ENCODE data around the gene KISS1R. TPM values are rescaled to one million over a fixed set of nuclear protein-coding genes. Genes with fewer than 3 reads are reported as not detected.
"Not testable (repeated sequence)": the region's sequence is repeated elsewhere in the genome, so short reads cannot be mapped to it uniquely, and the experiment has no call there.

The KISS1R gene
- polyA plus RNA-seq, 1 donor (not counting 4 experiments of a cell fraction or from before 2014, with no cell fraction given), result not detected

DNA sequence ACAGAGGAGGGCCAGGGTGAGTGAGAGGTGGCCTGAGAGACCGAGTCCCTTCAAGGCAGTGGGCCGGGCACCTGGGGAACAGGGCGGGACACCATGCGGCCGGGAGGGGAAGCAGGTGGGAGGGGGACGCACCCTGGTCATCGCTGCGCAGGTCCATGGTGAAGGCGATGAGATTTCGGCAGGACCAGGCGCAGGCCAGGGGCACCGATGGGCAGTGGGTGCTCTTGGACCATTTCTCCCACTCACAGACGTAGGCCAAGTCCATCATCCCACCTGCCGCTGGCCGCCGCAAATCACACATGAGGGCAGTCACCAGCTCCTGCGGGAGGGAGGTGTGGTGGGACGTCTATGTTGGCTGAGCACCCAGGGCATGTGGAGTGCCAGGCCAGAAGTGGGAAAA is 26.3 kb upstream of the KISS1R start:
- Histone ChIP-seq H3K4me2 (ENCODE audit: control insufficient read depth, extremely low read depth, insufficient read depth, low read depth, low read length) (no peak overlapping the region), H3K9ac (ENCODE audit: control insufficient read depth, extremely low read depth, insufficient read depth, low read length) (no peak overlapping the region), H3K4me3 (ENCODE audit: control insufficient read depth in 2 of 3, extremely low read depth in 1 of 3, insufficient read depth in 2 of 3, low read depth in 1 of 3, low read length in 3 of 3) (no peak overlapping the region), H3K27ac (ENCODE audit: control insufficient read depth, insufficient read depth, low read length) (no peak overlapping the region), H3K36me3 (ENCODE audit: control insufficient read depth in 2 of 2, extremely low read depth in 1 of 2, insufficient read depth in 2 of 2, low read length in 2 of 2) (peaks cover 9 to 10% of the 10 kb centered on the region in 2 experiments), H3K9me3 (ENCODE audit: control insufficient read depth, low read depth, low read length) (no peaks in the 10 kb centered on the region), H3K27me3 (ENCODE audit: control insufficient read depth, extremely low read depth, insufficient read depth, low read length) (no peaks in the 10 kb centered on the region), H3K4me1 (ENCODE audit: control insufficient read depth, extremely low read depth, insufficient read depth, low read length) (no peaks in the 10 kb centered on the region), H3K9me1 (ENCODE audit: control insufficient read depth, extremely low read depth, insufficient read depth, low read length) (no peaks in the 10 kb centered on the region), H3K79me2 (ENCODE audit: control insufficient read depth, insufficient read depth, low read length) (no peaks in the 10 kb centered on the region), H2AFZ (ENCODE audit: control insufficient read depth, low read length) (no peak overlapping the region), H4K20me1 (ENCODE audit: control insufficient read depth, extremely low read depth, insufficient read depth, low read length) (no peaks in the 10 kb centered on the region)
- DNase-seq (ENCODE audit: low read depth, low spot score), result no peak
- dilution Hi-C loops (cut with MboI; ENCODE audit: extremely low pct_ligation_motif_present, low sequenced_read_pairs), result no loop called here
- no peak for FAIRE-seq
- no peak for TF ChIP-seq CTCF (optimal IDR thresholded peaks at IDR 0.05 in 1 of 3, IDR thresholded peaks at IDR 0.05 in 1 of 3, conservative IDR thresholded peaks at IDR 0.05 in 1 of 3; ENCODE audit: extremely low read depth in 1 of 3, insufficient read depth in 2 of 3, low read length in 3 of 3)
- no peak for TF ChIP-seq EZH2 (IDR thresholded peaks at IDR 0.05; ENCODE audit: low read length)

- H2AFZ ChIP-seq (ENCODE audit: control insufficient read depth, low read length); H3K4me1 ChIP-seq (ENCODE audit: control insufficient read depth, extremely low read depth, insufficient read depth, low read length); FAIRE-seq; H4K20me1 ChIP-seq (ENCODE audit: control insufficient read depth, extremely low read depth, insufficient read depth, low read length); H3K79me2 ChIP-seq (ENCODE audit: control insufficient read depth, insufficient read depth, low read length); DNase-seq (ENCODE audit: low read depth, low spot score); H3K9me3 ChIP-seq (ENCODE audit: control insufficient read depth, low read depth, low read length); dilution Hi-C loops (cut with MboI; ENCODE audit: extremely low pct_ligation_motif_present, low sequenced_read_pairs); H3K9me1 ChIP-seq (ENCODE audit: control insufficient read depth, extremely low read depth, insufficient read depth, low read length); H3K27me3 ChIP-seq (ENCODE audit: control insufficient read depth, extremely low read depth, insufficient read depth, low read length): not testable (repeated sequence)
- Histone ChIP-seq H3K36me3 (ENCODE audit: control insufficient read depth in 2 of 2, extremely low read depth in 1 of 2, insufficient read depth in 2 of 2, low read length in 2 of 2) (peaks cover 4 to 10% of the 10 kb centered on the region in 2 experiments), H3K4me3 (ENCODE audit: control insufficient read depth in 2 of 3, extremely low read depth in 1 of 3, insufficient read depth in 2 of 3, low read depth in 1 of 3, low read length in 3 of 3) (peak overlapping the region; percentile 77 to 86 (median 80)), H3K27ac (ENCODE audit: control insufficient read depth, insufficient read depth, low read length) (peak overlapping the region; percentile 58), H3K9ac (ENCODE audit: control insufficient read depth, extremely low read depth, insufficient read depth, low read length) (peak overlapping the region; percentile 88), H3K4me2 (ENCODE audit: control insufficient read depth, extremely low read depth, insufficient read depth, low read depth, low read length) (peak overlapping the region; percentile 90)
These were observed 25.5 kb upstream of the KISS1R start for GRCh38 chr19:891421-892200.
